Measurements from ENCODE around the gene SNUPN. TPM values are rescaled to one million over a fixed set of nuclear protein-coding genes. Genes with fewer than 3 reads are reported as not detected.

SNUPN gene
- total and polyA plus RNA-seq, 2 experiments from 2014 or later: 25.2 to 28.8 TPM

DNA sequence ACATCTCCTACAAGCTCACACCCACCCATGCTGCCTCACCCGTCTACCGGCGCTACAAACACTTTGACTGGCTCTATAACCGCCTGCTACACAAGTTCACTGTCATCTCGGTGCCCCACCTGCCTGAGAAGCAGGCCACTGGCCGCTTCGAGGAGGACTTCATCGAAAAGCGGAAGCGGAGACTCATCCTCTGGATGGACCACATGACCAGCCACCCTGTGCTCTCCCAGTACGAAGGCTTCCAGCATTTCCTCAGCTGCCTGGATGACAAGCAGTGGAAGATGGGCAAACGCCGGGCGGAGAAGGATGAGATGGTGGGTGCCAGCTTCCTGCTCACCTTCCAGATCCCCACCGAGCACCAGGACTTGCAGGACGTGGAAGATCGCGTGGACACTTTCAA lies 24.3 kb upstream of the SNUPN start:
- no peak overlapping the region for H3K27ac ChIP-seq
- 95% methylated on average over 18 of the region's 18 CpGs for WGBS (ENCODE audit: low lambda C conversion rate, missing lambda C conversion rate)
- no peak for DNase-seq (ENCODE audit: low spot score)

GRCh38 chr15:75649045-75649761 lies 23.7 kb upstream of the SNUPN start:
- Histone ChIP-seq H3K36me3 (replicated peaks; ENCODE audit: insufficient read depth, low read depth) (no peaks in the 10 kb centered on the region), H3K79me2 (peaks cover 85% of the 10 kb centered on the region), H2AFZ (no peak overlapping the region), H4K20me1 (ENCODE audit: insufficient read depth, poor library complexity, severe bottlenecking) (peaks cover 41% of the 10 kb centered on the region), H3K4me3 (peak overlapping the region; percentile 80), H3K27me3 (no peaks in the 10 kb centered on the region), H3K27ac (peak overlapping the region; percentile 99), H3K9me3 (ENCODE audit: low read depth) (no peaks in the 10 kb centered on the region), H3K9me2 (replicated peaks; ENCODE audit: insufficient read depth) (no peaks in the 10 kb centered on the region), H3K4me2 (peak overlapping the region; percentile 95), H3K4me1 (ENCODE audit: insufficient read depth) (peaks cover 62% of the 10 kb centered on the region)
- 76% methylated on average over 19 of the region's 19 CpGs for WGBS (ENCODE audit: low lambda C conversion rate, missing lambda C conversion rate)
- DNase-seq (ENCODE audit: low spot score): no peak
- TF ChIP-seq EZH2phosphoT487 (IDR thresholded peaks at IDR 0.05; ENCODE audit: low read depth, severe bottlenecking, unreplicated experiment) (no peak), EZH2 (IDR thresholded peaks at IDR 0.05; ENCODE audit: borderline replicate concordance) (no peak), CTCF (IDR thresholded peaks at IDR 0.05; ENCODE audit: poor library complexity) (no peak)

More for the DNA sequence above, 24.3 kb upstream of the SNUPN start:
- H3K4me1 ChIP-seq (ENCODE audit: insufficient read depth): peaks cover 62% of the 10 kb centered on the region
- H3K4me2 ChIP-seq: peak overlapping the region; percentile 95
- H3K27me3 ChIP-seq: no peaks in the 10 kb centered on the region
- H3K9me3 ChIP-seq (ENCODE audit: low read depth): no peaks in the 10 kb centered on the region
- H4K20me1 ChIP-seq (ENCODE audit: insufficient read depth, poor library complexity, severe bottlenecking): peaks cover 48% of the 10 kb centered on the region
- no peaks in the 10 kb centered on the region for H3K9me2 ChIP-seq (replicated peaks; ENCODE audit: insufficient read depth)
- peaks cover 91% of the 10 kb centered on the region for H3K79me2 ChIP-seq
- H2AFZ ChIP-seq: no peak overlapping the region
- TF ChIP-seq CTCF (IDR thresholded peaks at IDR 0.05; ENCODE audit: poor library complexity) (no peak), EZH2 (IDR thresholded peaks at IDR 0.05; ENCODE audit: borderline replicate concordance) (no peak), EZH2phosphoT487 (IDR thresholded peaks at IDR 0.05; ENCODE audit: low read depth, severe bottlenecking, unreplicated experiment) (no peak)
- no peaks in the 10 kb centered on the region for H3K36me3 ChIP-seq (replicated peaks; ENCODE audit: insufficient read depth, low read depth)
- H3K4me3 ChIP-seq: no peak overlapping the region

DNA sequence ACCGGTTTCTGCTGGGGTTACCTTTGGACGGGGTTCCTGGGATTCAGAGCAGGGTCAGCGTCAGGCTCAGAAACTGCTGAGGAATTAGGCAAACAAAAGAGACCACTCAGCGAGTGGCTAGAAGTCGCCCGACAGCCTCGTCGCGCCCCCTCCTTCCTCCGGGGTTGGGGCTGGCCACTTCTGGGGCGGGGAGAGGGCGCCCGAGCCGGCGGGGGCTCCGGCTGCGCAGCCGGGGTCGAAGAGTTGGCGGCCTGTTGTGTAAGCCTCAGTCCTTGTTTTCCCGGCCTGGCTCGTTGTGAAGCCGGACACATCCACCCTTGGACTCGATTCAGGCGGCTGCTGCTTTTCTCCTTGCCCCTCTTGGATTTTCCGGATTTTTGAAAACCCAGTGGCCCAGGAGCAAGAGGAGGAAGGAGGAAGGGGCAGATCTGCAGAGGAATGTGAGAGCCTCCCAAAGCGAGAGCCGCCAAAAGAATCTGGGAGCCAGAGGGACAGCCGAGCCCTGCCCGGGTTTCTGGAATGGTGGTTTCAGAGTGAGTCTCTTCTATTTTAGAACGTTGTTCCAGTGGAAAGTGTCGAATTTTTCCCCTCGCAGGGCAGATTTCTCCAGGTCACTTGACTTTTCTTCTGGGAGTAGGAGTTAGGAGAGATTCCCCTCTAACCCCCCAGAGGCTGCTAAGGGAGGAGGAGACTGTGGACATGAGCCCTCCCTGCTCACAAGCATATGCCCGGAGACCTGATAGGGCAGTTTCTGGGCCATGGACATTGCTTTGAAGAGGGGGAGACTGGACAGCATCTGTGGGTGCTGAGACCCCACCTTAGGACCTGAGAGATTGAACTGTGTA lies 22.9 kb upstream of the SNUPN start:
- under 1% methylated on average over 19 of the region's 34 CpGs for WGBS (ENCODE audit: low lambda C conversion rate, missing lambda C conversion rate)

More for the DNA sequence above, 22.9 kb upstream of the SNUPN start:
- H3K4me1 ChIP-seq (ENCODE audit: insufficient read depth): peaks cover 59% of the 10 kb centered on the region
- H3K4me3 ChIP-seq: peak overlapping the region; percentile 80
- peak; percentile 70 for DNase-seq (ENCODE audit: low spot score)
- no peaks in the 10 kb centered on the region for H3K9me2 ChIP-seq (replicated peaks; ENCODE audit: insufficient read depth)
- peaks cover 33% of the 10 kb centered on the region for H4K20me1 ChIP-seq (ENCODE audit: insufficient read depth, poor library complexity, severe bottlenecking)
- H3K27me3 ChIP-seq: no peaks in the 10 kb centered on the region
- H3K4me2 ChIP-seq: peak overlapping the region; percentile 95
- no peaks in the 10 kb centered on the region for H3K36me3 ChIP-seq (replicated peaks; ENCODE audit: insufficient read depth, low read depth)
- H3K27ac ChIP-seq: peak overlapping the region; percentile 99
- peaks cover 77% of the 10 kb centered on the region for H3K79me2 ChIP-seq
- H3K9me3 ChIP-seq (ENCODE audit: low read depth): no peaks in the 10 kb centered on the region
- no peak for TF ChIP-seq CTCF (IDR thresholded peaks at IDR 0.05; ENCODE audit: poor library complexity)
- no peak for TF ChIP-seq EZH2 (IDR thresholded peaks at IDR 0.05; ENCODE audit: borderline replicate concordance)
- TF ChIP-seq EZH2phosphoT487 (IDR thresholded peaks at IDR 0.05; ENCODE audit: low read depth, severe bottlenecking, unreplicated experiment): no peak
- H2AFZ ChIP-seq: peak overlapping the region; percentile 89

Measured in hepatocyte (in vitro differentiated cells).